H1 (cell line): ENCODE results near the gene NCOA6. TPM values are rescaled to one million over a fixed set of nuclear protein-coding genes. Genes with fewer than 3 reads are reported as not detected.

Experiments used
- CTCF ChIA-PET: fragments of 300-600 bp; sonication (Branson Sonifier 250); formaldehyde crosslinking; loops from one replicate; lab custom pipeline; 2021; ENCODE audit not compliant: partially characterized antibody; lab: Charles Lee
- POLR2A ChIA-PET: fragments of 300-600 bp; sonication (Branson Sonifier 250); formaldehyde crosslinking; loops from one replicate; lab custom pipeline; 2021; ENCODE audit warnings: inconsistent platforms; ENCODE audit not compliant: partially characterized antibody; lab: Charles Lee
- DNase-seq, 2 experiments: peaks; one replicate each; pipeline versions ENCODE4 v3.0.0 to v3.0.0-alpha.2; 2010 to 2022; ENCODE audit warnings: low spot score in 2 of 2, low read depth in 1 of 2, mixed read lengths in 1 of 2
- FAIRE-seq: peaks from 2 replicates; lab custom pipeline; 2011; peaks lifted over from hg19 to GRCh38; lab: Jason Lieb, UNC
- H2AFZ ChIP-seq: 2 replicates; pipeline ENCODE4 v1.8.1; 2012; ENCODE audit warnings: low read length, inconsistent platforms
- H2AK5ac ChIP-seq: 2 replicates; pipeline ENCODE4 v1.6.1; 2013; ENCODE audit warnings: low read depth, low read length
- H2BK120ac ChIP-seq: replicated peaks from 2 replicates; pipeline ENCODE3; 2013; ENCODE audit warnings: low read depth, low read length, inconsistent platforms
- H2BK12ac ChIP-seq: 2 replicates; pipeline ENCODE4 v1.6.1; 2013; ENCODE audit warnings: low read depth, low read length
- H2BK15ac ChIP-seq: 2 replicates; pipeline ENCODE4 v1.6.1; 2013; ENCODE audit warnings: low read length
- H2BK20ac ChIP-seq: 2 replicates; pipeline ENCODE4 v1.6.1; 2013; ENCODE audit warnings: low read length
- H2BK5ac ChIP-seq: 2 replicates; pipeline ENCODE4 v1.6.1; 2013; ENCODE audit warnings: low read depth, low read length
- H3K14ac ChIP-seq: 2 replicates; pipeline ENCODE4 v1.6.1; 2013; ENCODE audit warnings: inconsistent platforms; ENCODE audit not compliant: insufficient read length
- H3K18ac ChIP-seq: 2 replicates; pipeline ENCODE4 v1.6.1; 2013; ENCODE audit warnings: low read length; ENCODE audit errors: extremely low read depth
- H3K23ac ChIP-seq: 2 replicates; pipeline ENCODE4 v1.6.1; 2013; ENCODE audit warnings: inconsistent platforms; ENCODE audit not compliant: insufficient read length
- H3K23me2 ChIP-seq: 2 replicates; pipeline ENCODE4 v1.6.1; 2013; ENCODE audit warnings: low read depth, low read length
- H3K27ac ChIP-seq: 2 replicates; pipeline ENCODE4 v1.6.1; 2011; ENCODE audit warnings: low read depth, low read length, inconsistent platforms
- H3K27me3 ChIP-seq, 4 experiments: replicated peaks in 1 of 4; 1 replicate in 1 of 4; 2 replicates in 3 of 4; pipeline versions ENCODE4 v1.6.1 to v1.8.1; 2011 to 2013; ENCODE audit warnings: low read length in 3 of 4, mild to moderate bottlenecking in 3 of 4, inconsistent platforms in 2 of 4, mixed read lengths in 2 of 4, moderate library complexity in 1 of 4; ENCODE audit not compliant: control insufficient read depth in 3 of 4, insufficient read depth in 3 of 4; ENCODE audit errors: extremely low read depth in 1 of 4
- H3K36me3 ChIP-seq, 4 experiments: 2 replicates each; pipeline versions ENCODE4 v1.6.1 to v1.8.1; 2011 to 2013; ENCODE audit warnings: mild to moderate bottlenecking in 4 of 4, low read length in 3 of 4, moderate library complexity in 2 of 4, control low read depth in 1 of 4, inconsistent platforms in 1 of 4; ENCODE audit not compliant: insufficient read depth in 4 of 4, control insufficient read depth in 2 of 4
- H3K4ac ChIP-seq: replicated peaks from 2 replicates; pipeline ENCODE3; 2013; ENCODE audit warnings: low read length, low read depth, mixed read lengths, inconsistent platforms; ENCODE audit not compliant: insufficient read length
- H3K4me1 ChIP-seq, 4 experiments: replicated peaks in 1 of 4; 1 replicate in 1 of 4; 2 replicates in 3 of 4; pipeline versions ENCODE4 v1.6.1 to v1.8.1; 2011 to 2013; ENCODE audit warnings: low read length in 3 of 4, inconsistent platforms in 2 of 4, mixed read lengths in 1 of 4; ENCODE audit not compliant: insufficient read depth in 4 of 4, control insufficient read depth in 3 of 4
- H3K4me2 ChIP-seq, 2 experiments: 2 replicates each; pipeline versions ENCODE4 v1.6.1 to v1.8.1; 2011 to 2013; ENCODE audit warnings: low read depth in 2 of 2, low read length in 2 of 2, control low read depth in 1 of 2, inconsistent platforms in 1 of 2, mild to moderate bottlenecking in 1 of 2; ENCODE audit not compliant: insufficient read depth in 1 of 2
- H3K4me3 ChIP-seq, 4 experiments: fragments of 200-600, 300-600 bp in 1 of 4; sonication (generic), shearing (Covaris generic), sonication (Bioruptor Twin) in 1 of 4; 2 replicates each; pipeline versions ENCODE4 v1.5.1 to v1.8.1; 2011 to 2016; ENCODE audit warnings: low read length in 4 of 4, low read depth in 3 of 4, control low read depth in 2 of 4, inconsistent platforms in 2 of 4, mild to moderate bottlenecking in 2 of 4, mixed read lengths in 1 of 4, moderate library complexity in 1 of 4; ENCODE audit not compliant: insufficient read depth in 2 of 4; ENCODE audit errors: extremely low read depth in 1 of 4
- H3K56ac ChIP-seq: replicated peaks from 2 replicates; pipeline ENCODE3; 2013; ENCODE audit warnings: low read depth, mild to moderate bottlenecking, mixed read lengths, low read length, inconsistent platforms; ENCODE audit not compliant: insufficient read length
- H3K79me1 ChIP-seq: 2 replicates; pipeline ENCODE4 v1.6.1; 2013; ENCODE audit warnings: low read depth, low read length, control low read depth
- H3K79me2 ChIP-seq, 2 experiments: 2 replicates each; pipeline versions ENCODE4 v1.6.1 to v1.8.1; 2012 to 2013; ENCODE audit warnings: low read length in 2 of 2, mild to moderate bottlenecking in 2 of 2, inconsistent platforms in 1 of 2; ENCODE audit not compliant: insufficient read depth in 2 of 2, control insufficient read depth in 1 of 2
- H3K9ac ChIP-seq, 4 experiments: replicated peaks in 1 of 4; 1 replicate in 1 of 4; 2 replicates in 3 of 4; pipeline versions ENCODE4 v1.6.1 to v1.8.1; 2011 to 2013; ENCODE audit warnings: low read depth in 3 of 4, low read length in 3 of 4, control low read depth in 2 of 4, mild to moderate bottlenecking in 2 of 4, moderate library complexity in 2 of 4, inconsistent platforms in 1 of 4; ENCODE audit errors: extremely low read depth in 1 of 4
- H3K9me3 ChIP-seq, 2 experiments: 2 replicates each; pipeline versions ENCODE4 v1.6.1 to v1.8.1; 2012 to 2013; ENCODE audit warnings: mild to moderate bottlenecking in 2 of 2, moderate library complexity in 2 of 2, control low read depth in 1 of 2, inconsistent platforms in 1 of 2, low read depth in 1 of 2, low read length in 1 of 2, mixed read lengths in 1 of 2; ENCODE audit not compliant: insufficient read depth in 2 of 2
- H4K20me1 ChIP-seq, 2 experiments: replicated peaks in 1 of 2; 2 replicates each; pipeline versions ENCODE3 to v1.8.1; 2011 to 2013; ENCODE audit warnings: inconsistent platforms in 2 of 2, low read length in 2 of 2, mild to moderate bottlenecking in 1 of 2; ENCODE audit not compliant: insufficient read depth in 2 of 2, control insufficient read depth in 1 of 2
- H4K5ac ChIP-seq: 2 replicates; pipeline ENCODE4 v1.6.1; 2013; ENCODE audit warnings: low read length, low read depth, mixed read lengths, inconsistent platforms; ENCODE audit not compliant: insufficient read length
- H4K8ac ChIP-seq: 2 replicates; pipeline ENCODE4 v1.8.0; 2013; ENCODE audit warnings: mild to moderate bottlenecking, moderate library complexity, low read length, inconsistent platforms; ENCODE audit not compliant: insufficient read depth; ENCODE audit errors: extremely low read depth
- H4K91ac ChIP-seq: replicated peaks from 2 replicates; pipeline ENCODE3; 2013; ENCODE audit warnings: low read length, mixed read lengths, inconsistent platforms; ENCODE audit not compliant: insufficient read length
- ASH2L ChIP-seq: fragments of 200-600, 300-600 bp; sonication (generic); IDR thresholded peaks from one replicate; pipeline ENCODE4 v1.7.1; 2017; ENCODE audit warnings: low read length
- BCL11A ChIP-seq, 2 experiments: IDR thresholded peaks; one replicate each; pipeline ENCODE4 v1.6.1; 2011; ENCODE audit warnings: low read depth in 2 of 2, low read length in 2 of 2, mild to moderate bottlenecking in 2 of 2
- CHD2 ChIP-seq: IDR thresholded peaks from 2 replicates; pipeline ENCODE4 v1.6.1; 2012; ENCODE audit warnings: low read length, improper control_type of control experiment
- FOSL1 ChIP-seq: IDR thresholded peaks from 2 replicates; pipeline ENCODE4 v1.6.1; 2011; ENCODE audit warnings: mild to moderate bottlenecking, low read depth, low read length, moderate library complexity; ENCODE audit not compliant: insufficient read depth
- NANOG ChIP-seq: IDR thresholded peaks from 2 replicates; pipeline ENCODE4 v1.6.1; 2011; ENCODE audit warnings: low read length, low read depth, mild to moderate bottlenecking, inconsistent platforms; ENCODE audit not compliant: insufficient read depth, poor library complexity, severe bottlenecking
- NRF1 ChIP-seq: IDR thresholded peaks from 2 replicates; pipeline ENCODE4 v1.6.1; 2011; ENCODE audit warnings: mild to moderate bottlenecking, low read depth, low read length, improper control_type of control experiment
- RFX5 ChIP-seq: IDR thresholded peaks from 2 replicates; pipeline ENCODE4 v1.6.1; 2011; ENCODE audit warnings: low read depth, low read length, improper control_type of control experiment, borderline replicate concordance
- TAF7 ChIP-seq: optimal IDR thresholded peaks from 2 replicates; pipeline ENCODE3; 2011; ENCODE audit warnings: low read depth, mild to moderate bottlenecking, inconsistent platforms, low read length, moderate library complexity, borderline replicate concordance
- WGBS, 2 experiments: shearing (Covaris generic) in 1 of 2; methylation state at CpG; one replicate each; pipeline versions ENCODE4 v1.1.6 to v1.1.7; 2013 to 2015; ENCODE audit warnings: low lambda C conversion rate in 2 of 2, mixed read lengths in 2 of 2, inconsistent platforms in 1 of 2, low coverage in 1 of 2, missing lambda C conversion rate in 1 of 2; ENCODE audit not compliant: insufficient replicate concordance in 2 of 2, insufficient coverage in 1 of 2, insufficient read length in 1 of 2; ENCODE audit errors: extremely low coverage in 1 of 2, missing lambda C conversion rate in 1 of 2; 5-methylcytosine and 5-hydroxymethylcytosine counted together
- polyA plus RNA-seq, 7 experiments: library from polyadenylated mRNA; depleted of rRNA in 3 of 7; stranded (reverse) in 5 of 7; unstranded in 2 of 7; fragments of >200 nt in 5 of 7; fragments of 200-250 nt in 2 of 7; gene quantifications; 1 replicate in 5 of 7; 2 replicates in 1 of 7; 4 replicates in 1 of 7; pipeline versions ENCODE4 v1.2.1 to v1.2.3, GENCODE V29; 2011 to 2013; ENCODE audit warnings: missing spikeins in 2 of 7, mixed read lengths in 2 of 7
- total RNA-seq: library from RNA; stranded (reverse); fragmentation: NEBNext Ultra II Directional; extraction: Animal tissue kit (Norgen Biotek cat#: 25700); gene quantifications from 2 replicates; pipeline ENCODE4 v1.2.1, GENCODE V29; 2021
- TF ChIP-seq, protein P1 (sequence below): IDR thresholded peaks from 2 replicates; pipeline ENCODE4 v1.6.1; 2012; ENCODE audit warnings: low read length, inconsistent platforms
- TF ChIP-seq, protein P2 (sequence below): IDR thresholded peaks from 2 replicates; pipeline ENCODE4 v1.6.1; 2012; ENCODE audit warnings: inconsistent platforms
- TF ChIP-seq, protein P3 (sequence below): IDR thresholded peaks from 2 replicates; pipeline ENCODE4 v1.6.1; 2012; ENCODE audit warnings: inconsistent platforms

The NCOA6 gene
- total and polyA plus RNA-seq, 2 of the 8 experiments (the other 6 are each of a cell fraction or from before 2014, with no cell fraction given), result 9.0 to 9.5 TPM

DNA sequence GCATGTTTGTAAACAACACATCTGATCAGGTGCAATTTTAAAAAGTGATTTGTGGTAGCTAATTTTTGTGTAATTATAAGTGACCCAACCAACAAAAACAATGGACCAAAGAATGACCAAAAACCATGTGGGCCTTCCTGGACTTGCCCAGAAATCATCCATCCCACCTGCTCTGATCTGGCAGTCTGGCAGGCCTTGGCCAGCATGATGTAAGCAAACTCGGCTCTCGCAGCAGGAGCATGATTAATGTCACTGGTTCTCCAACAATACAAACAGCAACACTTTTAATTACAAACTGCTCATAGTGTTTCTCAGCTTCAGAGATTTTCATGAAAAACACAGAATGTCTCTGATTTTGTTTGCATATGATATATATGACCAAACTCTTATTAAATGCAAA lies 105.2 kb downstream of the NCOA6 start:
- H3K4ac ChIP-seq, result no peak overlapping the region
- peaks cover 0 to 3% (median 0%) of the 10 kb centered on the region in 4 experiments; a peak in 2 of 8 replicates for H3K36me3 ChIP-seq
- no peak overlapping the region for H4K5ac ChIP-seq
- no peaks in the 10 kb centered on the region for H3K4me1 ChIP-seq
- H2BK20ac ChIP-seq, result no peak overlapping the region
- no peak overlapping the region for H2BK15ac ChIP-seq
- H3K4me3 ChIP-seq, result no peak overlapping the region
- H2BK5ac ChIP-seq, result no peak overlapping the region
- peak overlapping the region; percentile 18 for H2BK120ac ChIP-seq
- H3K9ac ChIP-seq, result no peak overlapping the region
- no peak overlapping the region for H3K4me2 ChIP-seq
- ChIA-PET CTCF (interaction anchor here (1.3 kb wide), 2 partner anchors 19 to 50 kb away, joined by 3 read pairs; no protein-coding TSS in a partner anchor), POLR2A (no interaction called here)
- no peak overlapping the region for H2AK5ac ChIP-seq
- H3K79me1 ChIP-seq, result no peaks in the 10 kb centered on the region
- no peak overlapping the region for H3K27ac ChIP-seq
- TF ChIP-seq FOSL1 (no peak), BCL11A (IDR thresholded peaks at IDR 0.05; ENCODE audit: low read depth in 2 of 2, low read length in 2 of 2) (no peak), NRF1 (no peak), CHD2 (no peak), TAF7 (no peak), ASH2L (no peak), NANOG (no peak), RFX5 (no peak)
- TF ChIP-seq, protein P1, sequence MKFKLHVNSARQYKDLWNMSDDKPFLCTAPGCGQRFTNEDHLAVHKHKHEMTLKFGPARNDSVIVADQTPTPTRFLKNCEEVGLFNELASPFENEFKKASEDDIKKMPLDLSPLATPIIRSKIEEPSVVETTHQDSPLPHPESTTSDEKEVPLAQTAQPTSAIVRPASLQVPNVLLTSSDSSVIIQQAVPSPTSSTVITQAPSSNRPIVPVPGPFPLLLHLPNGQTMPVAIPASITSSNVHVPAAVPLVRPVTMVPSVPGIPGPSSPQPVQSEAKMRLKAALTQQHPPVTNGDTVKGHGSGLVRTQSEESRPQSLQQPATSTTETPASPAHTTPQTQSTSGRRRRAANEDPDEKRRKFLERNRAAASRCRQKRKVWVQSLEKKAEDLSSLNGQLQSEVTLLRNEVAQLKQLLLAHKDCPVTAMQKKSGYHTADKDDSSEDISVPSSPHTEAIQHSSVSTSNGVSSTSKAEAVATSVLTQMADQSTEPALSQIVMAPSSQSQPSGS, result no peak
- TF ChIP-seq, protein P2, sequence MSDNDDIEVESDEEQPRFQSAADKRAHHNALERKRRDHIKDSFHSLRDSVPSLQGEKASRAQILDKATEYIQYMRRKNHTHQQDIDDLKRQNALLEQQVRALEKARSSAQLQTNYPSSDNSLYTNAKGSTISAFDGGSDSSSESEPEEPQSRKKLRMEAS, result no peak
- TF ChIP-seq, protein P3, sequence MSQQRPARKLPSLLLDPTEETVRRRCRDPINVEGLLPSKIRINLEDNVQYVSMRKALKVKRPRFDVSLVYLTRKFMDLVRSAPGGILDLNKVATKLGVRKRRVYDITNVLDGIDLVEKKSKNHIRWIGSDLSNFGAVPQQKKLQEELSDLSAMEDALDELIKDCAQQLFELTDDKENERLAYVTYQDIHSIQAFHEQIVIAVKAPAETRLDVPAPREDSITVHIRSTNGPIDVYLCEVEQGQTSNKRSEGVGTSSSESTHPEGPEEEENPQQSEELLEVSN, result no peak
- no peaks in the 10 kb centered on the region for H3K79me2 ChIP-seq
- DNase-seq, result no peak
- WGBS, 2 experiments, result 96% methylated on average over 2 of the region's 2 CpGs; no CpG with 5 or more reads in 1 of the 2 experiments
- FAIRE-seq, result no peak
- no peaks in the 10 kb centered on the region for H3K23me2 ChIP-seq
- H4K91ac ChIP-seq, result no peak overlapping the region
- H3K27me3 ChIP-seq, result no peaks in the 10 kb centered on the region
- H3K23ac ChIP-seq, result no peak overlapping the region
- no peak overlapping the region for H2BK12ac ChIP-seq
- H3K18ac ChIP-seq, result no peak overlapping the region
- H4K8ac ChIP-seq, result peak overlapping the region; percentile 46; the same call in 1 of the 2 replicates
- H4K20me1 ChIP-seq, result no peaks in the 10 kb centered on the region
- H3K56ac ChIP-seq, result no peak overlapping the region
- H3K9me3 ChIP-seq, result no peaks in the 10 kb centered on the region
- H3K14ac ChIP-seq, result no peak overlapping the region
- H2AFZ ChIP-seq, result no peak overlapping the region
